ENCODE results near the gene DEF6. TPM values are rescaled to one million over a fixed set of nuclear protein-coding genes. Genes with fewer than 3 reads are reported as not detected.
A peak's percentile ranks its signal among the peaks of the same experiment; 100 is the strongest.

Gene DEF6
- total and polyA plus RNA-seq, 4 donors: 1.0 to 6.3 (median 2.5) TPM

DNA sequence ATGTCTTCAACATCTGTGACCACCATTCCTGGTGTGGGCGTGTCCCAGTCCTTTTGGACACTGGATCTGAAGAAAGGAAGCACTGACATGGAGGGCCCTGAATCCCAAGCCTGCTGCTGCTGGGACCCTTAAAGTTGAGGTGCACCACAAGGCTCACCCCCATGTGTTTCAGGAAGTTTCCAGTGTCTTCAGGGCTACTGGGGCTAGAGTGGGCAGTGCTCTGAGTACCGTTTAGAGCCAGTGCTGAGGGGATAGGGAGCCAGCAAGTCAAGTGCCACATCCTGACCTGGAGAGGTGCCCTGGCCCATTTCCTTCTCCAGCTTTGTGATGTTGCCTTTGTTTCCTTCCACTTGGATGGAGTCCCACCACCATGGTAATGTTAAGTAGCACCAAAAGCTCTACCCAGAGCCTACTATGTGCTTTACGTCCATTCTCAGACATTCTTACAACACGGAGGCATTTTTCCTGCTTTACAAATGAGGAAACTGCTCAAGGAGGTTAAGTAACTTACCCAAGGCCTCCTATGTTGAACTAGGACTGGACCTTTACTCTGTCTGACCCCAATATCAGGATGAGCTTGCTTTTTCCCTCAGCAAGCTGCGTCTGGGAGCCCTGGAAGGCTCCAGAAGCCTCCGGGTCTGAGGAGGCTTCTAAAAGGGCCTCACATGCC is 552 bp upstream of the DEF6 start:
- 69% methylated on average over 6 of the region's 6 CpGs for WGBS
- H3K4me3 ChIP-seq (ENCODE audit: low read depth in 1 of 3, low read length in 3 of 3): no peak overlapping the region

DNA sequence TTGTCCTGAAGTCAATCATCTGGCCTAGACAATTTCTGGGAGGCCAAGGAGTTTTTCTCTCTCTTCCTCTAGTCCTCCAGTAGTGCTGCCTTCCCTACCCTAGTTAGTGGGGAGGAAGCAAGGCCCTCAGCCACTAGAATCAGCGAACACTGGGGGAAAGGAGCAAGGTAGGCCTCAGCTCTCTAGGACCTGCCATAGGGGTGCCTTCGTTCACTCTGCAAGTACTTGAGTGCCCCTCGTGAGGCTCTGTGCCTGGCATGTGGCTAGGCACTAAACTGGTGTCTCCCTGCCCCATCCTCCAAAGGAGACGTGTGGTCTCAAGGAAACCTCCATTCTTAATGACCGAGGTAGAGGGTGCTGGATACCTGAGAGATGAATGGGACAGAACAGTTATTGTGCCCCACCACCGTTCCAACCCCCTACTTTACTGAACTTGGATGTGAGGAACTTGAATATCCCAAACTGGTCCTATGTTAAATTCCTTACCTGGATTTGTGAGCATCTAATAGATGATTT is 1.1 kb downstream of the DEF6 start:
- peak overlapping the region; percentile 66 to 71 for H3K27ac ChIP-seq (ENCODE audit: low read depth in 1 of 2, low read length in 2 of 2)
- WGBS: 86% methylated on average over 6 of the region's 6 CpGs
- peaks cover 0 to 14% (median 7%) of the 10 kb centered on the region in 4 donors for H3K36me3 ChIP-seq (ENCODE audit: control insufficient read depth in 4 of 4, insufficient read depth in 3 of 4, low read depth in 1 of 4, low read length in 3 of 4)
- no peaks in the 10 kb centered on the region for H3K9me3 ChIP-seq (ENCODE audit: control insufficient read depth in 4 of 4, low read length in 3 of 4)
- H3K4me3 ChIP-seq (ENCODE audit: low read depth in 1 of 3, low read length in 3 of 3): no peak overlapping the region
- no peak for DNase-seq (ENCODE audit: low spot score)
- H3K27me3 ChIP-seq (ENCODE audit: control insufficient read depth in 4 of 4, insufficient read depth in 4 of 4, low read length in 3 of 4): no peaks in the 10 kb centered on the region
- no peaks in the 10 kb centered on the region for H3K4me1 ChIP-seq (ENCODE audit: control insufficient read depth in 4 of 4, insufficient read depth in 4 of 4, low read length in 3 of 4)
- peak overlapping the region in 1 of 2 donors; percentile 75 for H3K9ac ChIP-seq (ENCODE audit: low read depth in 1 of 2, low read length in 2 of 2)
- TF ChIP-seq SP1 (IDR thresholded peaks at IDR 0.05) (no peak), ATF3 (IDR thresholded peaks at IDR 0.05) (no peak), GABPA (IDR thresholded peaks at IDR 0.05 in 1 of 2, conservative IDR thresholded peaks at IDR 0.05 in 1 of 2) (no peak), HNF4G (IDR thresholded peaks at IDR 0.05) (no peak), RAD21 (IDR thresholded peaks at IDR 0.05) (no peak), RXRA (IDR thresholded peaks at IDR 0.05) (no peak), ZBTB33 (IDR thresholded peaks at IDR 0.05) (no peak), HNF4A (conservative IDR thresholded peaks at IDR 0.05) (no peak)
- TF ChIP-seq, protein P1, sequence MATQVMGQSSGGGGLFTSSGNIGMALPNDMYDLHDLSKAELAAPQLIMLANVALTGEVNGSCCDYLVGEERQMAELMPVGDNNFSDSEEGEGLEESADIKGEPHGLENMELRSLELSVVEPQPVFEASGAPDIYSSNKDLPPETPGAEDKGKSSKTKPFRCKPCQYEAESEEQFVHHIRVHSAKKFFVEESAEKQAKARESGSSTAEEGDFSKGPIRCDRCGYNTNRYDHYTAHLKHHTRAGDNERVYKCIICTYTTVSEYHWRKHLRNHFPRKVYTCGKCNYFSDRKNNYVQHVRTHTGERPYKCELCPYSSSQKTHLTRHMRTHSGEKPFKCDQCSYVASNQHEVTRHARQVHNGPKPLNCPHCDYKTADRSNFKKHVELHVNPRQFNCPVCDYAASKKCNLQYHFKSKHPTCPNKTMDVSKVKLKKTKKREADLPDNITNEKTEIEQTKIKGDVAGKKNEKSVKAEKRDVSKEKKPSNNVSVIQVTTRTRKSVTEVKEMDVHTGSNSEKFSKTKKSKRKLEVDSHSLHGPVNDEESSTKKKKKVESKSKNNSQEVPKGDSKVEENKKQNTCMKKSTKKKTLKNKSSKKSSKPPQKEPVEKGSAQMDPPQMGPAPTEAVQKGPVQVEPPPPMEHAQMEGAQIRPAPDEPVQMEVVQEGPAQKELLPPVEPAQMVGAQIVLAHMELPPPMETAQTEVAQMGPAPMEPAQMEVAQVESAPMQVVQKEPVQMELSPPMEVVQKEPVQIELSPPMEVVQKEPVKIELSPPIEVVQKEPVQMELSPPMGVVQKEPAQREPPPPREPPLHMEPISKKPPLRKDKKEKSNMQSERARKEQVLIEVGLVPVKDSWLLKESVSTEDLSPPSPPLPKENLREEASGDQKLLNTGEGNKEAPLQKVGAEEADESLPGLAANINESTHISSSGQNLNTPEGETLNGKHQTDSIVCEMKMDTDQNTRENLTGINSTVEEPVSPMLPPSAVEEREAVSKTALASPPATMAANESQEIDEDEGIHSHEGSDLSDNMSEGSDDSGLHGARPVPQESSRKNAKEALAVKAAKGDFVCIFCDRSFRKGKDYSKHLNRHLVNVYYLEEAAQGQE (IDR thresholded peaks at IDR 0.05): no peak

More for the DNA sequence above, 552 bp upstream of the DEF6 start:
- TF ChIP-seq FOXA2 (IDR thresholded peaks at IDR 0.05) (no peak), FOXA1 (IDR thresholded peaks at IDR 0.05) (no peak), SP1 (IDR thresholded peaks at IDR 0.05) (no peak), EGR1 (IDR thresholded peaks at IDR 0.05; ENCODE audit: low read depth in 2 of 2) (no peak), GABPA (IDR thresholded peaks at IDR 0.05 in 1 of 2, conservative IDR thresholded peaks at IDR 0.05 in 1 of 2) (no peak), RAD21 (IDR thresholded peaks at IDR 0.05) (no peak), JUND (IDR thresholded peaks at IDR 0.05) (no peak), TAF1 (conservative IDR thresholded peaks at IDR 0.05) (no peak), HNF4G (IDR thresholded peaks at IDR 0.05) (no peak), NR2F2 (IDR thresholded peaks at IDR 0.05) (no peak), ATF3 (IDR thresholded peaks at IDR 0.05) (no peak), RXRA (IDR thresholded peaks at IDR 0.05) (no peak), YY1 (IDR thresholded peaks at IDR 0.05) (no peak), ZBTB33 (IDR thresholded peaks at IDR 0.05) (no peak), HNF4A (conservative IDR thresholded peaks at IDR 0.05) (no peak)
- TF ChIP-seq, protein P2, sequence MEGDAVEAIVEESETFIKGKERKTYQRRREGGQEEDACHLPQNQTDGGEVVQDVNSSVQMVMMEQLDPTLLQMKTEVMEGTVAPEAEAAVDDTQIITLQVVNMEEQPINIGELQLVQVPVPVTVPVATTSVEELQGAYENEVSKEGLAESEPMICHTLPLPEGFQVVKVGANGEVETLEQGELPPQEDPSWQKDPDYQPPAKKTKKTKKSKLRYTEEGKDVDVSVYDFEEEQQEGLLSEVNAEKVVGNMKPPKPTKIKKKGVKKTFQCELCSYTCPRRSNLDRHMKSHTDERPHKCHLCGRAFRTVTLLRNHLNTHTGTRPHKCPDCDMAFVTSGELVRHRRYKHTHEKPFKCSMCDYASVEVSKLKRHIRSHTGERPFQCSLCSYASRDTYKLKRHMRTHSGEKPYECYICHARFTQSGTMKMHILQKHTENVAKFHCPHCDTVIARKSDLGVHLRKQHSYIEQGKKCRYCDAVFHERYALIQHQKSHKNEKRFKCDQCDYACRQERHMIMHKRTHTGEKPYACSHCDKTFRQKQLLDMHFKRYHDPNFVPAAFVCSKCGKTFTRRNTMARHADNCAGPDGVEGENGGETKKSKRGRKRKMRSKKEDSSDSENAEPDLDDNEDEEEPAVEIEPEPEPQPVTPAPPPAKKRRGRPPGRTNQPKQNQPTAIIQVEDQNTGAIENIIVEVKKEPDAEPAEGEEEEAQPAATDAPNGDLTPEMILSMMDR (IDR thresholded peaks at IDR 0.05; ENCODE audit: low read depth, low read length, missing input control): no peak
- TF ChIP-seq, protein P3, sequence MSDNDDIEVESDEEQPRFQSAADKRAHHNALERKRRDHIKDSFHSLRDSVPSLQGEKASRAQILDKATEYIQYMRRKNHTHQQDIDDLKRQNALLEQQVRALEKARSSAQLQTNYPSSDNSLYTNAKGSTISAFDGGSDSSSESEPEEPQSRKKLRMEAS (IDR thresholded peaks at IDR 0.05): no peak
- H3K4me1 ChIP-seq (ENCODE audit: control insufficient read depth in 4 of 4, insufficient read depth in 4 of 4, low read length in 3 of 4): no peaks in the 10 kb centered on the region
- H3K36me3 ChIP-seq (ENCODE audit: control insufficient read depth in 4 of 4, insufficient read depth in 3 of 4, low read depth in 1 of 4, low read length in 3 of 4): peaks cover 3 to 29% (median 10%) of the 10 kb centered on the region in 4 donors
- H3K9me3 ChIP-seq (ENCODE audit: control insufficient read depth in 4 of 4, low read length in 3 of 4): no peaks in the 10 kb centered on the region
- no peak for DNase-seq (ENCODE audit: low spot score)
- no peak overlapping the region for H3K9ac ChIP-seq (ENCODE audit: low read depth in 1 of 2, low read length in 2 of 2)
- H3K27ac ChIP-seq (ENCODE audit: low read depth in 1 of 2, low read length in 2 of 2): no peak overlapping the region
- H3K27me3 ChIP-seq (ENCODE audit: control insufficient read depth in 4 of 4, insufficient read depth in 4 of 4, low read length in 3 of 4): no peaks in the 10 kb centered on the region

All from liver (tissue), 9 donors.